NCI-H2029 (cell line): ENCODE measurements around the gene WNT5A.
A peak's percentile ranks its signal among the peaks of the same experiment; 100 is the strongest.

Source experiments
- DNase-seq: peaks from one replicate; lab custom pipeline; 2025; lab: John Stamatoyannopoulos, UW

WNT5A gene

GRCh38 chr3:55446850-55447249 is 40.3 kb downstream of the WNT5A start:
- no peak for DNase-seq

- no peak for DNase-seq
Observed at GRCh38 chr3:55445551-55445950, 41.6 kb downstream of the WNT5A start.

GRCh38 chr3:55443346-55443745 is 43.8 kb downstream of the WNT5A start:
- no peak for DNase-seq

DNA sequence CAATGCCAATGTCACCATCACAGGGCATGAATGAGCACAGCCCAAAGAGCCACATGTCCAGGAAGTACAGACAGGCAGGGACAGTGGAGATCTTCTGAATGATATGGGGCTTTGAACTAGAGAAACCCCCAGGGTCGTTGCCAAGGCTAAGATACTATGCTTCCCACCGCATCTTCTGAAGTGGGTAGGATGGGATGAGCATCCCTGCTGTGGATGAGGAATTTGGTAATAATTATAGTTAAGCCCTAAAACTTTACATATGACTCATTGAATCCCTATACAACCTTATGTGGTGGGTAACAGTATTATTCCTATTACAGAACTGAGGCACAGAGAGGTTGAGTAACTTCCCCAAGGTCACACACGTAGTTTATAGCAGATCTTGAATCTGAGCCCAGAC is 44.2 kb downstream of the WNT5A start:
- DNase-seq, result no peak

- DNase-seq, result no peak
Observed at GRCh38 chr3:55441499-55441898, 45.6 kb downstream of the WNT5A start.

GRCh38 chr3:55440104-55440708 is 46.9 kb downstream of the WNT5A start:
- DNase-seq, result no peak

GRCh38 chr3:55439657-55440056 is 47.4 kb downstream of the WNT5A start:
- no peak for DNase-seq

- DNase-seq, result no peak
Observed at GRCh38 chr3:55436644-55437043, 50.5 kb downstream of the WNT5A start.

- no peak for DNase-seq
Observed at GRCh38 chr3:55435491-55435890, 51.6 kb downstream of the WNT5A start.

- no peak for DNase-seq
Observed at GRCh38 chr3:55434789-55435188, 52.3 kb downstream of the WNT5A start.

DNA sequence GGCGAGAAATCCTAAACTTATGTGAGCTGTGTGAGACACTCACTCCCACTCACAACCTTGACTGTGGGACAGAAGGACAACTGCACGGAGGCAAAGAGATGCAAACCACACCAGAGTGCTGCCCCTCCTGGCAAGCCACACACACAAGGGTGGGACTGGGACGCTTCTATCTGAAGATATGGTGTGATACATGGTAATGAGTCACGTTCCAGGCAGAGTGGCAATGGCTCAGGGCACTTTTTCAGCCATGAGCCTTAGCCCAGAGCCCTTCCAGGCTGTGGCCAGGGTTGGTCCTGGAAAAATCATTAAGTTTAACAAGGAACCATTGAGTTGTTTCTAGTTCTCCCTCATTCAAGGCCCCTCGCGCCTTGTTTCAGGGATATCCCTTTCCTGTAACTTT is 56.1 kb downstream of the WNT5A start:
- DNase-seq, result no peak

- DNase-seq, result no peak
Observed at GRCh38 chr3:55427739-55428138, 59.4 kb downstream of the WNT5A start.

DNA sequence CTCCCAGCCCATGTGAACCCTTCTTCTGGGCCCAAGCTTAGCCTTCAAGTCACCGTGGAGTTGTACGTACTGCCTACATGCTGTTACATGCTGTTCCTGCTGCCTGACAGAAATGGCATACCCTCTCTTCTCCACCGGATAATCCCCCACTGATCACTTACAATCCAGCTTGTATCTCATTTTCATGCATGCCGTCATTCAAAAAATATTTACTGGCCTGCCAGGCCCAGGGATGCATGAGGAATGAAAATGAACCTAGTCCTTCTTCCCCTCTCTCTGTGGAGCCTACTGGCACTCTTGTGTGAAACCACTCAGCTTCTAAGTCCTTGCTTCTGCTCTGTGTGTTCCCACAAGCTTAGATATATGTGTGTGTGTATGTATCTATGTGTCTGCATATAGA is 60.6 kb downstream of the WNT5A start:
- DNase-seq, result no peak

DNA sequence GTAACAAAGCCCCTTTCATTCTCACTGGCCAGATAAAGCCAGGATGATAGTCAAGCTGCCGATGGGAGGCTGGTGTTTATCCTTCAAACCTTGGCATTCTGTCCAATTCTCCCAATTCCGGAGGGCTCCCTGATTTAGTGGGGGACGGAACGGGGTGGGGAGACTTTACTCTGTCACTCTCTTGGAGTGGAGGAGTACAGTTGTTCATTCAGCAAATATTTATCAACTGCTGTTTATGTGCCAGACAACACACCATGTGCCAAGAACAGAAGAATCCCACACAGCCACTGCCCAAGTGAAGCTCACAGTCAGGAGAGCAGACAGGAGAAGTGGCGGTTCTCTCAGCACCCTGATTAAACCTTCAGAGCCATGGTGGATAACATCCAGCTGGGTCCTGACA is 63.3 kb downstream of the WNT5A start:
- peak; percentile 15 for DNase-seq

DNA sequence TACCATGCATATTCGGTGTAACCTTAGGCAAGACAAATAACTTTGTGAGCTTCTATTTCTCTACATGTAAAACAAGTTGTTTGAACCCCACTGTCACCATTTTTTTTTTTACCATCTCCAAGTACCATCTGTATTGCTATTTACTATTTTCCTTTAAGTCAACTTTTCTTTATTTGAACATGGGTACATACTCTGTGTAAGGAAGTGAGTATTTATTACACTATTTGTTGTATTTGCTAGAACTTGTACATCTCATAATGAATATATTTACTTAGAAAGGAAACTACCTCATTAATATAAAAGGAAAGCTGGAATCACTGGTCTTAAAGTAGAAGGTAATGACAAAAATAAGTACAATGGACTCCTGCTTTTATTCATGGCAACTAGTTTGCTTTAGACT is 69.9 kb downstream of the WNT5A start:
- DNase-seq, result no peak

GRCh38 chr3:55416331-55416821 is 70.7 kb downstream of the WNT5A start:
- DNase-seq, result no peak
